GM18520 (cell line): ENCODE measurements around the gene HSPA8.
"Not testable (repeated sequence)": the region's sequence is repeated elsewhere in the genome, so short reads cannot be mapped to it uniquely, and the experiment has no call there.

Source experiments
- ATAC-seq: cut with Tn5 transposase; IDR thresholded peaks from one replicate; pipeline ENCODE4 v1.9.1; 2021; ENCODE audit not compliant: unreplicated experiment

HSPA8 gene

DNA sequence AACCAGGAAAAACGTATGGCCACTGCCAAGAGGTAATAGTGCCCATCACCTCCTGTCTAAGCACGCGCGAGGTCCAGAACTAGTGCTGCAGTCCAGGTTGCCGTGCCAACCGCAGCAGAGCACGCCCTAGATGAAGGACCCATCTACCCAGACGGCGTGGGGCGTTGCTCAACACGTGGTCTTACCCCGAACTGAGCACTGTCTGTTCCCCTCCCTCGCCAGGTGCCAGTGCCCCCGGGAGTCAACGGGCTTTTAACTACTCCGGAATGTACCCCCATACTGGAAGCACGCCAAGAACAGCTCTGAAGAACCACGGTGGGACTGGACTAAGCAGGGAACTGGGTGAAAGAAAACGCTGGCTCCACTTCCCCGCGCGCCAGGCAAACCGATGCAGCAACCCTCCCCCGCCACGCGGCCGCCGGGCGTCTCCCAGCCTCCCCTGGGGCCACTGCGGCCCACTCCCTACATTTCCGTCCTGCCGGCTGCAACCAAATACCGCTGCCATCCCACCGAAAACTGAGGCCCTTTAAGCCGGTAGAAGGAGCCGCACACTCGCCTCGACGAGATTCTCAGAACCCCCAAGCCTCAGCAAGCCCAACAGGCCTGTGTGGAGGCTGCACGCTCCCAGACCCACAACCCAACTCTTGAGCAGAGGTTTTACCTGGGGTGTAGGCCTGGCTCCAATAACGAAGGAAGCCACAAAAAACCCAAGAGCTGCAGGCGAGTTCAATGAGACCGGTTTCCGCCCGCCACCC lies at the start of gene HSPA8:
Gene HSPA8, minus strand, starts transcription at position 734 of the 755 bp plus-strand sequence. CDS start 812 bp downstream, outside the sequence.
- no peak for ATAC-seq

DNA sequence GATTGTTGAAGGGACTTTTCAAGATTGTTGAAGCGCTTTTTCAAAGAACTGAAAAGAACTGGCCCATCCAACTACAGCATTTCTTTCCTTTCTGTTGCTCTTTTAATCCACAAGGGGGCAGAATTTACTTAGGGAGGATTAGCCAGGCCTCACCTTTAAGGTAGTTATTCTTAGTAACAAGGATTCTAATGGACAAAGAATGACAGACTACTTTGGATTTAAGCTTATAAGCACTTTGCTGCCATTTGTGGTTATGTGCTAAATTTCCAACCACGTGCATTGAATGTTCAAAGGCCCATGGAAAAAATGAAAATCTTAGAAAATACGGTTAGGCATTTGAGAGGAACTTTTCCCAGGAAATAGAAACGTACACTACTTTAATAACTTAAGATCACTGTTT lies 49.5 kb upstream of the HSPA8 start:
- no peak for ATAC-seq

DNA sequence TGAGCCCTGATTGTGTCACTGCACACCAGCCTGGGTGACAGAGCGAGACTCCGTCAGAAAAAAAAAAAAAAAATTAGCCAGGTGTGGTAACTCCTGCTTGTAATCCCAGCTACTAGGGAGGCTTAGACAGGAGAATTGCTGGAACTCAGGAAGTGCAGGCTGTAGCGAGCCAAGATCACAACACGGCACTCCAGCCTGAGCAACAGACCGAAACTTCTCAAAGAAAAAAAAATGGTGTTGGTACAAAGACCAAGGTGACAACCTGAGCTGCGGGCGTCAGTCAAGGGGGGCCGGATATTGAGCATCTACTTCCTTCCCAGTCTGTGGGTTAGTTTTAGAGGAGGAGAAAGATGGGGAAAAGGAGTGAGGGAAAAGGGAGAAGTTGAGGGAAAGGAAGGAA lies 48.5 kb upstream of the HSPA8 start:
- ATAC-seq: no peak

DNA sequence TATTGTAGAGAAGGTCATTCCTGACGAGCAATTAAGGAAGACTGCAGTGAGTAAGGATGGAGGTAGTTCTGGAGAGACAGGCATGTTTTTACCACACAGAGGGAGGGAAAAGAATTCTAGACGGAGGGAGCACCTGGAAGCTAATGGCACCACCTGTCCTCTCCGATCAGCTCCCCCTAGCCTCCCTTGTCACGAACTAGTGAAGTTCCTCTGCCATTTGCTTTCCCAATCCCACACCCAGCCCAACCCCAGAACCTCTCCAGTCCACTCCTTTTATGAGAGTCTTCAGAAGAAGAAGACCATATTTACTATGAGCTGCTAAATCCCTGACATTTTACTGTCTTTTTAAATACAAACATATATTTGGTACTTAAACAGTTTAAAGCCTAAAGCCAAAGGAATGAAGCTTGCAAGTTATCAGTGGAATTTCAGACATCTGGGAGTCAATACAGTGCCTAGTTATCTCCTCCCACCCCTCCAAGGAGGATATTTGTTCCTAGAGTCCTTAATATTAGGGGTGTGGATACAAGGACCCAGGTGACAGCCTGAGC lies 46.1 kb upstream of the HSPA8 start:
- ATAC-seq: no peak

DNA sequence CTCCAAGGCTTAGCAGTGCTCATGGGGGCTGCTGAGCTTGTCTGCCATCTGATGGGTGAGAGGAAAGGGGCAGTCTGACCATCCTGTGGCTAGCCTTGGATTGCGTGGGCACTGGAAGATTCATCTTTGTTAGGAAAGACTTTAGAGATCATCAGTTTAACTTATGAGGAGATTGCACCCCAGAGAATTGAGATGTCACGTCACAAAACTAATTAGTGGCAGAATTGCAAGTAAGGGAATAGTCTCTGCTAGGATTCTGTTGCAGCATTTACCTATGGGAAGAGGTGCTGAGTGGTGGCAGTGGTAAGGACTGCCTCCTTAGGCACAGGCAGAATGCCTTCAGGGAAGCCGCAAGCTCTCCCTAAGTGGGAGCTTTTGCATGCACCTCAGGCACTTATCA lies 42.8 kb upstream of the HSPA8 start:
- no peak for ATAC-seq

DNA sequence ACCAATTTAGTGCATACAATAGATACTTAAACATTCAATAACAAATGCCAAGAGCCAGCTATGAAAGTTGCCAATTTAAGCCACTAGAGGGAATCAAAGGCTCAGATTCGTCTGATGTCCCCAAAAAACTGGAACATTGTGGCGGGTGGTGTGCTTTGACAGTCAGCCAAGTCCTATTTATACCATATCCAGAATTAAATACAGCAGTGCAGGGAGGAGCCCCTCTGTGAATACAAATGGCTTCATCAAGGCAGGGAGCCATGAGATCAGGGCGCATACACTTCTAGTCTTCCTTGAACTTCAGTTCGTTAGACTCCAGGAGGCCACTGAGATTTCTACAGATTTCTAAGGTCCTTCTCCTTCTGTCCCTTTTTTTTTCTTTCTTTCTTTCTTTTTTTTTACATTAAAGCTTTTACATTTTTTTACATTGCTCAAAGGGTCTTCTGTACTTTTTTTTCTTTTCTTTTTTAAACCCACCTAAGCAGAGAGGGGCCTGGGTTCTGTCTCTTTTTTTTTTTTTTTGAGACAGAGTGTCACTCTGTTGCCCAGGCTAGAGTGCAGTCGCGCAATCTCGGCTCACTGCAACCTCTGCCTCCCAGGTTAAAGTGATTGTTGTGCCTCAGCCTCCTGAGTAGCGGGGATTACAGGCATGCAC lies 41.5 kb upstream of the HSPA8 start:
- no peak for ATAC-seq

DNA sequence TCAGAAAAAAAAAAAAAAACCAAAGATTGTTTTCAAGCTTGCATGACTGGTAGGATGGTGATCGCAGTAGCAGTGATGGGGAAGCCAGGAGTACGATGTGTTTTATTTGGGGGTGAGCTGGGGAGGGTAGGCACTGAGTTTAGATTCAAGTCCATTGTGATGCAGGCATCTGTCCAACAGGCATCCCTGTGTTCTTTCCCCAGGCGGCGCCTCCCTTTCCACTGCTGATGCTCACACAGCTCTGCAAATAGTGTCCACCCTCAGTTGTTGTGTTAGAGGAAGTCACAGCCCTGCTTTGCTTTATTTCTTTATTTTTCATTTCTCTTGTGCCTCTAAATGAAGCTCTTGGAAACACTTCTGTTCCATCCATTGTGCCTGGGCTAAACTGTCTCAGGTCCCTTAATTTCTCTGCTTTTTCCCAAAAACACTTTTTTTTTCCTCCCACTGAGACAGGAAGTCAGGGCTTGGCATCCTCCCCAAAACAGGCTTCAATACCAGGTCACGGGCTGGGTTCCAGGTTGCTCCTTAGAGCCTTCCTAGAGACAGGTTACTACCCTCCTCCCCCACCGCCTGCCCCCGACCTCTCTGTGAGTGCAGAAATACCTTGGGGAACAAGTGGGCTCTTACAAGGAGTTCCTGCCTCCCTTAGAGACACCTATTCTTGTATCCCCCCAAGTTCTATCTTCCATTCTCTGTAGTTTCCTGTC lies 38.6 kb upstream of the HSPA8 start:
- no peak for ATAC-seq

DNA sequence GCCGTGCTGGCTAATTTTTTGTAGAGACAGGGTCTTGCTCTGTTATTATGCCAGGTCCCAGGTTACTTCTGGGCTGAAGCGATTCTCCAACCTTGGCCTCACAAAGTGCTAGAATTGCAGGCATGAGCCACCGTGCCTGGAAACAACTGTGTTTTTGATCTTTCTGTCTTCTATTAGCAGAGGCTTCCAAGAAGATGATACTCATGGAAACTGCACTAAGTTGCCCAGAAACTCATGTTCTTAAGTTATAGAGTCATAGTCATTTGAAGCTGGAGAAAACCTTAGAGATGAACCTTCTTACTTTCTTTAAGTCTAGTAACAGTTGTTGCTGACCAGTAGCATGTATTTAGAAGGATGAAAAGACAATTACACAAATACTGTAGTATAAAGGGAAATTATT lies 37.1 kb upstream of the HSPA8 start:
- ATAC-seq: no peak

DNA sequence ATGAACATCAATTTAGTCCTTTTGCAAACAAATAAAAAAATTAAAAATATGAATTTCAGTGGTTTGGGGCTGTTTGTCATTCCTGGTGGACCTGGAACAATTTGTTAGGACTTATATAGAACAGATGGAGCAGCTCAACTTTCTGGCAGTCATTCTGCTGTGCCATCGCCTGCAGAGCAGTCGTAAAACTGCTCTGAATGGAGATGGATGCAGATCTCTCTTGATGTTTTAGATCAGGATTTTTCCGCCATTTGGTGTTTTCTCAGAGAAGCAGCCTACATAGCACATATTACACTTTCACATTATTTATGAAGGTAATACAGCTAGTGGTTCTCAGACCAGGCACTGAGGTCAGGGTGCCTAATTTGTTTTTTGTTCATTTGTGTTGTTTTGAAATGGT lies 31.8 kb upstream of the HSPA8 start:
- ATAC-seq: no peak

DNA sequence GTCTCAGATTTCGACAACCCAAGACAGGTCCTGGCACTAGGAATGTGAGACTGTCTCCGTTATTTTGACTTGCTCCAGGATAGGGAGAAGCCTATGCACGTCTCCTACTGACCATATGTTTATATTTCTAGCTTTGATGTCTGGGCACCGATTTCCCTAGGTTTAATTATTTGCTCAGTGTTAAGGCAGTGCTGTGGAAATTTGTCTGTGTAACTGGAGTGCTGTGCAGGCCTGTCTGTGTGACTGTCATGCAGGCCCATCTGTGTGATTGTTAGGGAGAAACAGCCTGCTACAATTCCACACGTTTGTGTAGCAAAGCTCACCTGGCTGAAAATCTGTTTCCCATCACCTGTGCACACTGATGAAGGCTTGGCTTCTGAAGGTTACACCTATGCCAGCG lies 29.6 kb upstream of the HSPA8 start:
- ATAC-seq: no peak

DNA sequence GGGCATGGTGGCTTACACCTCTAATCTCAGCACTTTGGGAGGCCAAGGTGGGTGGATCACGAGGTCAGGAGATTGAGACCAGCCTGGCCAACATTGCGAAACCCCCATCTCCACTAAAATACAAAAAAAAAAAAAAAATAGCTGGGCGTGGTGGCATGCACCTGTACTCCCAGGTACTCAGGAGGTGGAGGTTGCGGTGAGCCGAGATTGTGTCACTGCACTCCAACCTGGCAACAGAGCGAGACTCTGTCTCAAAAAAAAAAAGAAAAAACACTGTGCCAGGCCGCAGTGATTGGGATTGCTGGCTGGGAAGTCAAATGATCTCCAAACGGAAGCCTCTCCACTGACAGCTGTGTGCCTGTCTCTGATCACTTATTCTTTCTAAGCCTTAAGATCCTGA lies 28.2 kb upstream of the HSPA8 start:
- ATAC-seq: not testable (repeated sequence)

DNA sequence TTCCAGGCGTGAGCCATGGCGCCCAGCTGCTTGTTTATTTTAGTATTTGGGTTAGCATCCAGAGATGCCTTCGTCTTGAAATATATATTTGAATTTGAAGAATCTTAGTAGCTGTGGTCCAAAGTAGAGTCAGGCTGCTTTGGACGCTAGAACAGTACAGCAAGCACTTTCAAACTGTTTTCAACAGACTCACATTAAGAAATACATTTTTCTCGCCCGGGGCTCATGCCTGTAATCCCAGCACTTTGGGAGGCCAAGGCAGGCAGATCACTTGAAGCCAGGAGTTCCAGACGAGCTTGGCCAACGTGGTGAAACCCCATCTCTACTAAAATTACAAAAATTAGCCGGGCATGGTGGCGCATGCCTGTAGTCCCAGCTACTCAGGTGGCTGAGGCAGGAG lies 27.0 kb upstream of the HSPA8 start:
- ATAC-seq: not testable (repeated sequence)

DNA sequence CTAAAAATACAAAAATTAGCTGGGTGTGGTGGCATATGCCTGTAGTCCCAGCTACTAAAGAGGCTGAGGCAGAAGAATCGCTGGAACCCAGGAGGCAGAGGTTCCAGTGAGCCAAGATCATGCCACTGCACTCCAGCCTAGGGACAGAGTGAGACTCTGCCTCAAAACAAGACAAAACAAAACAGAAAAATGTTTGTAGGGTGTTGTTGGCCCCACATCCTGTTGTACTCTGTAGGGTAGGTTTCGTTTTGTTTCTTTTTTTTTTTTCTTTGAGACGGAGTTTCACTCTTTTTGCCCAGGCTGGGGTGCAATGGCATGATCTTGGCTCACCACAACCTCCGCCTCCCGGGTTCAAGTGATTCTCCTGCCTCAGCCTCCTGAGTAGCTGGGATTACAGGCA lies 25.7 kb upstream of the HSPA8 start:
- peak; percentile 71 for ATAC-seq

DNA sequence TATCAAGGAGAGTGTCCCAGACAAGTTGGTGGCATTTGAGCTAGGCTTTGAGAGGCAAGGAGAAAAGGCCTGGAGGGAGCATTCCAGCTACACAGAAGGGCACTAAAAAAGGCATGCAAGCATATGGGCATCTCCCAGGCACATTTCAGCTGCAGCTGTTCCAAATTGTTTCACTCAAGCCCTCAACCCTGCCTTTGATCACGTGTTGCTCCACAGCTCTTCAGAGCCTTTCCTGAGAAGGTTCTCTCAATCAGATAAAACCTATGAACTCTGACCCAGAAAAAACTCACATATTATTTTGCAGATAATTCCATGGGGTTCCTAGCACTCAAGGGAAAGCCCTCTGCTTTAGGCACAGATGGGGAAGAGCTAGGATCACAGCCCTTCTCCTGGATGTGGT lies 24.4 kb upstream of the HSPA8 start:
- ATAC-seq: no peak

DNA sequence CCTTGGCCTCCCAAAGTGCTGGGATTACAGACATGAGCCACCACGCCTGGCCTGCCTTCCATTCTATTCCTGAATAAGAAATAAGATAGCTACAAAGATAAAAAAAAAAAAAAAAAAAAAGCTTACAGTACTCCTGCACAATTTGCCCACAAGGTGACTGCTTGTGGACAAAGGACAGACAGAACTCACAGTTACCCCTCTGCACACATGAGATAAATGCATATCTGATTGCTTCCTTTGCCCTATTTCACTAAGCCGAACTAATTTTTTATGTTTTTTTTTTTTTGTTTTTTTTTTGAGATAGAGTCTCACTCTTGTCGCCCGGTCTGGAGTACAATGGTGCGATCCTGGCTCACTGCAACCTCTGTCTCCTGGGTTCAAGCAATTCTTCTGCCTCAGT lies 23.6 kb upstream of the HSPA8 start:
- ATAC-seq: no peak

DNA sequence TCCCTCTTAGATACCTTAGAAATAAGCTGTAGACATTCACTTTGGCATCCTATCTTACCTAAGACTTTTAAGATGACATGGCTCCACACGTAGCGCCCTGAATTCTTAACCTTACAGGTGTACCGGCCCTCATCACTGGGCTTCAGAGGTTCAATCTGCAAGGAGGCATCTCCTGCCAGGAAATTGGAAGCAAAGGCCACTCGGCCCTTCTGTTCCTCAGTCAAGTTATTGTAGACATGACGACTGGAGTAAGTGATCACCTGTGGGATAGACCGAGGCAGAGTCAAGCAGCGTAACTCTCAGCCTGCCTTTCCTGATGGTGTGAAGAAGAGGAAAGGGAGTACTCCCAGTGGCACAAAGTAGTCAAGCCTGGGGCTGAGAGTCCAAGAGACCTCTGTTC lies 22.5 kb upstream of the HSPA8 start:
- ATAC-seq: no peak

DNA sequence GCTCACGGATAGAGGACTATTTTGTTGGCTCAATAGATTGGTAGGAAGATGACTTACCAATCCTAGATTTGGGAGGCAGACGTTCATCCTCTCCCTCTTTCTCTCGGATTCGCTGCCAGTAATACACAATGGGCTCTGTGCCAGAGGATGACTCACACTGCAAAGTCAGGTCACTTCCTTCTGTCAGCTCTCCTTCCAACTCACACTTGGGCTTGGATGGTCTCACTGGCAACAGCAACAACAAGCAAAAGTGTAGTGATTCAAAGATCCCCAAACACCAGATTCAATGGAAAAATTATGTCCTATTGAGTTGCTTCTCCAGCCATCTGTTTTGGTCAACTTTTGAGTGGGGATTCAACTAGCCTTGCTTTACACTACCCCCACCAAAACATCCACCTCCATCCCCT lies 21.7 kb upstream of the HSPA8 start:
- no peak for ATAC-seq

DNA sequence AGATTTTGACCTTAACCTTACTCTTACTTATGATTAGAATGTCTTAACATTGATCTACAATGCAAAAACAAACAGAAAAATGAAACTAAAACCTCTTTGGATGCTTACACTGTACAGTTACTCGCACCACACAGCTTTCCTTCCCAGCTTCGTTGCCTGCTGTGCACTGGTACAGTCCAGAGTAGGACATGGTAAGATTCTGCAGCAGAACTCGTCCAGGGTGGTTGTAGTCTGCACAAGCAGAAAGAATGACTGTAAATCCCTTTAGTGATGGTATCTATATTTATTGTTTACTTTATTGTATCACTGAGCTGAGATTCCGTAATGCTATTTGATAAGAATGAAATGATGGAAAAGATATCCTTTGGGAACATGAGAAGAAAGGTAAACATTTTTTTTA lies 21.0 kb upstream of the HSPA8 start:
- ATAC-seq: no peak

DNA sequence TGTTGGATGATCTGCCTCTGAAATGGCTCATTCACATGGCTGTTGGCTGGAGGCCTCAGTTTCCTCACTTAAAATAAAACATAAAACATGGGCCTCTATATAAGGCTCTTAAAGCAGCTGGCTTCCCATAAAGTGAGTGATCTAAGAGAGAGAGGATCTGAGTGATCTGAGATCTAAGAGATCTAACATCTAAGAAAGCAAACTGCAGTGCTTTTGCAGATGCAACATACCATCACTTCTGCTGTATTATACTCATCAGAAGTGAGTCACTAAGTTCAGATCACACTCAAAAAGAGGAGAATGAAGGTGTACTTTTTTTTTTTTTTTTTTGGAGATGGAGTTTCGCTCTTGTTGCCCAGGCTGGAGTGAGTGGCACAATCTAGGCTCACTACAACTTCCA lies 18.1 kb upstream of the HSPA8 start:
- ATAC-seq: no peak

DNA sequence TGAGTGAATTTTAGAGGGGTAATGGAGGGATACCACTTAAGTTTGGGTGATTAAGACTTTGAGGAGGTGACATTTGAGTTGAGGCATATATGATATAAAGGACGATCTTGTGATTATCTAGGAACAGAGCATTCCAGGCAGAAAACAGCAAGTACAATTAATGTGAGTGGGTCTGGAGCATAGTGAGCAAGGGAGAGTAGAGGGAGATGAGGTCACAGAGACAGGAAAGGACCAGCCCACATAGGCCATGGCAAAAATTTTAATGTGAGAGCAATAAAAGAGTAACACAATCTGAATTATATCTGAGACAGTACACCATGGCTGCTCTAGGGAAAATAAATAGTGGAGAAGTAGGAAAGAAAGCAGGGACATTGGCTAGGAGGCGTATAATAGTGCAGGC lies 14.5 kb upstream of the HSPA8 start:
- no peak for ATAC-seq

DNA sequence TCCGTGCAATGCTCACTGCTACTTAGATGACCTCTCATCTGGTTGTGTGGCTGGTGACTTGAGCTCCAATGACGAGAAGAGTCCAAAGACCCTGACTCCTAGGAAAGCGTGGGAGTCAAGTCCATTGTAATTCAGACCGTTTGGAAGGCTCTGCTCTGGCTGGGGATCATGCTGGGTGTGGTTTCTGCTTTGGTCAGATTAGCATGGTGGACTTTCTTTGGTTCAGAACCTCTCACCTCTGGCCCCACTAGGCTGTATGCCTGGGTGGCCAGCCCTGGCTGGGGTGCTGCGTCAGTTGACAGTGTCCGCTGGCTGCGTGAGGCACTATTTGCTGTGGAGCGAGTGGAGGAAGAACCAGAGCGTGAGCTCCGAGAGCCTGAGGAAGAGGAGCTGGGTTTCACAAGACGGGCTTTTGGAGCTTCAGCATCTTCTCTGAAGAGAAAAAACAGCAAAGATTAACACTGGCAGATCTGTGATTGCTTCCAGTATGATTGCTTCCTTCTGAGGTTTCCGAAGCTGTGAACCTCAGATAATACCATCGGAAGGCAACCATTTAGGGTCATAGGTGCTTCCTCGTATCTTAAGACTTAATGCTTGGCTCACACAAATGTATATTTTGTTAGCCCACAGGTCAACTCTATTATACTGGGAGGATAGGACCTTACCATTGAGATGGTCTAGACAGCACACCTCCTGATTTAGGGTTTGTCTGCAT lies 11.6 kb upstream of the HSPA8 start:
- ATAC-seq: no peak
